ENCODE data around the gene PRR30. TPM values are rescaled to one million over a fixed set of nuclear protein-coding genes. Genes with fewer than 3 reads are reported as not detected.

The PRR30 gene
- total RNA-seq, 1 donor from 2014 or later: not detected

DNA sequence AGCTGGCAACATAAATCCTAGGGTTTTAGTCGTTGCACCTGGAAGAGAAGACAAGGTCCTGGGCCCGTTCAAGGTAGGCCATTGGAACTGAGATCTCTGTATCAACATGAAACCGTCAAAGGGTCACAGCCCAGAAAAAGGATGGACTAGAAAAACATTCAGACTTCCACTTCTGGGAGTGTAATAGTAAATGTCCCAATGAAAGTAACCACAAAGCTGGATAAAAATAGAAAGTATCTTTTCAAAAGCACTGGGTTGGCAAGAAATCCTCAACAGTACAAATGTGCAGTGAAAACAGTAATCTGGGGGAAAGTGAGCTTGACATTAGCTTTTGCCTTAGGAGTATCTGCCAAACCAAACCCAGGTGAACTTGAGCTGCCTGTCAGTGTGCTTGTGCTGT is 33.2 kb downstream of the PRR30 start:
- no peak for DNase-seq (ENCODE audit: low read depth)
- TF ChIP-seq, protein P1, sequence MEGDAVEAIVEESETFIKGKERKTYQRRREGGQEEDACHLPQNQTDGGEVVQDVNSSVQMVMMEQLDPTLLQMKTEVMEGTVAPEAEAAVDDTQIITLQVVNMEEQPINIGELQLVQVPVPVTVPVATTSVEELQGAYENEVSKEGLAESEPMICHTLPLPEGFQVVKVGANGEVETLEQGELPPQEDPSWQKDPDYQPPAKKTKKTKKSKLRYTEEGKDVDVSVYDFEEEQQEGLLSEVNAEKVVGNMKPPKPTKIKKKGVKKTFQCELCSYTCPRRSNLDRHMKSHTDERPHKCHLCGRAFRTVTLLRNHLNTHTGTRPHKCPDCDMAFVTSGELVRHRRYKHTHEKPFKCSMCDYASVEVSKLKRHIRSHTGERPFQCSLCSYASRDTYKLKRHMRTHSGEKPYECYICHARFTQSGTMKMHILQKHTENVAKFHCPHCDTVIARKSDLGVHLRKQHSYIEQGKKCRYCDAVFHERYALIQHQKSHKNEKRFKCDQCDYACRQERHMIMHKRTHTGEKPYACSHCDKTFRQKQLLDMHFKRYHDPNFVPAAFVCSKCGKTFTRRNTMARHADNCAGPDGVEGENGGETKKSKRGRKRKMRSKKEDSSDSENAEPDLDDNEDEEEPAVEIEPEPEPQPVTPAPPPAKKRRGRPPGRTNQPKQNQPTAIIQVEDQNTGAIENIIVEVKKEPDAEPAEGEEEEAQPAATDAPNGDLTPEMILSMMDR (conservative IDR thresholded peaks at IDR 0.05; ENCODE audit: low read depth, low read length): no peak
- H3K4me3 ChIP-seq (ENCODE audit: low read depth, low read length): no peak overlapping the region

DNA sequence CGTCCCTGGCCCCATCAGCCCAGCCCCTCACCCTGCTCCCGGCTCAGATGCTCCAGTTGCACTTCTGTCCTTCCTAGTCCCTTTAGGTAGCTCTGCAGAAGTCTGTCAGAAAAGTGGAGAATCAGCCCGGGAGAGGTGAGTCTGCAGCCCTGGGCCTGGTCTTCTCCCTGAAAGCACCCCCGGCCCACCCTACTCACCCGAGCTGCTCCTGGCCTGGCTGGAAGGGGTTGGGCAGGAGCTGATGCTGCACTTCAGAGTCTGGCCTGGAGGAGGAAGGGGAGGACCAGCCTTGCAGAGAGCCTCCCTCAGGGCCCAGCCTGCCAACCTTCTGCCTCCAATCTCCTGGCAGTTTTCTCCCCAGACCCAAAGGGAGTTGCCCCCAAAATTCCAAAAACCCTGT is 36.9 kb downstream of the PRR30 start:
- no peak overlapping the region for H3K4me3 ChIP-seq (ENCODE audit: low read depth, low read length)
- no peak for DNase-seq (ENCODE audit: low read depth)
- TF ChIP-seq, protein P1 (conservative IDR thresholded peaks at IDR 0.05; ENCODE audit: low read depth, low read length): no peak

DNA sequence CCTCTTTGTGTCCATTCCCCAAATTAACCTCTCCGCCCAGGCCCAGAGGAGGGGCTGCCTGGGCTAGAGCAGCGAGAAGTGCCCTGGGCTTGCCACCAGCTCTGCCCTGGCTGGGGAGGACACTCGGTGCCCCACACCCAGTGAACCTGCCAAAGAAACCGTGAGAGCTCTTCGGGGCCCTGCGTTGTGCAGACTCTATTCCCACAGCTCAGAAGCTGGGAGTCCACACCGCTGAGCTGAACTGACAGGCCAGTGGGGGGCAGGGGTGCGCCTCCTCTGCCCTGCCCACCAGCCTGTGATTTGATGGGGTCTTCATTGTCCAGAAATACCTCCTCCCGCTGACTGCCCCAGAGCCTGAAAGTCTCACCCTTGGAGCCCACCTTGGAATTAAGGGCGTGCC is 39.2 kb downstream of the PRR30 start:
- no peak for DNase-seq (ENCODE audit: low read depth)
- TF ChIP-seq, protein P1 (conservative IDR thresholded peaks at IDR 0.05; ENCODE audit: low read depth, low read length): no peak
- H3K4me3 ChIP-seq (ENCODE audit: low read depth, low read length): no peak overlapping the region

DNA sequence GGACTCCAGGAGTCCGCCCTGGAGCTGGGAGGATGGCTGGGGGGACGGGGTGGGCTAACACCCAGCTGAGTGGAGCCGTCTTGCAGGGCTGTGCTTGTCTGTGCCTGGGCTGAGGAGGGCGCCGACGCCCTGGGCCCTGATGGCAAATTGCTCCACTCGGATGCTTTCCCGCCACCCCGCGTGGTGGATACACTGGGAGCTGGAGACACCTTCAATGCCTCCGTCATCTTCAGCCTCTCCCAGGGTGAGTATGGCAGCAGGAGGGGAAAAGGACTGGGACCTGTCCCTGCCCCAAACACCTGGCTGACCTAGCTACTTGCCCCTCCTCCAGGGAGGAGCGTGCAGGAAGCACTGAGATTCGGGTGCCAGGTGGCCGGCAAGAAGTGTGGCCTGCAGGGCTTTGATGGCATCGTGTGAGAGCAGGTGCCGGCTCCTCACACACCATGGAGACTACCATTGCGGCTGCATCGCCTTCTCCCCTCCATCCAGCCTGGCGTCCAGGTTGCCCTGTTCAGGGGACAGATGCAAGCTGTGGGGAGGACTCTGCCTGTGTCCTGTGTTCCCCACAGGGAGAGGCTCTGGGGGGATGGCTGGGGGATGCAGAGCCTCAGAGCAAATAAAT is 39.8 kb downstream of the PRR30 start:
- TF ChIP-seq, protein P1 (conservative IDR thresholded peaks at IDR 0.05; ENCODE audit: low read depth, low read length): no peak
- no peak overlapping the region for H3K4me3 ChIP-seq (ENCODE audit: low read depth, low read length)
- no peak for DNase-seq (ENCODE audit: low read depth)

DNA sequence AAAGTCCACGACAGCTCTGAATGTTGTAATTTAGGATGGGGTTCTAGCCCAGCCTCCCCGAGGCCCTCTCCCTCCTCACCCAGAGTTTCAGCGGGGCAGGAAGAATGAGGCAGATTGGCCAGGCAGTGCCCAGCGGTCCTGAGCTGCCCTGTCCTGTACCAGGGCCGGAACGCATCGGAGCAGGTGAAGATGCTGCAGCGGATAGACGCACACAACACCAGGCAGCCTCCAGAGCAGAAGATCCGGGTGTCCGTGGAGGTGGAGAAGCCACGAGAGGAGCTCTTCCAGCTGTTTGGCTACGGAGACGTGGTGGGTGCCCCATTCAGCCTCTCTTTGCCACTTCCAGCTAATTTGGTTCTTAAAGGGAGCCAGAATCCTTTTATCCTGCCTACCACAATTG is 41.9 kb downstream of the PRR30 start:
- TF ChIP-seq, protein P1 (conservative IDR thresholded peaks at IDR 0.05; ENCODE audit: low read depth, low read length): no peak
- no peak for DNase-seq (ENCODE audit: low read depth)
- H3K4me3 ChIP-seq (ENCODE audit: low read depth, low read length): no peak overlapping the region

DNA sequence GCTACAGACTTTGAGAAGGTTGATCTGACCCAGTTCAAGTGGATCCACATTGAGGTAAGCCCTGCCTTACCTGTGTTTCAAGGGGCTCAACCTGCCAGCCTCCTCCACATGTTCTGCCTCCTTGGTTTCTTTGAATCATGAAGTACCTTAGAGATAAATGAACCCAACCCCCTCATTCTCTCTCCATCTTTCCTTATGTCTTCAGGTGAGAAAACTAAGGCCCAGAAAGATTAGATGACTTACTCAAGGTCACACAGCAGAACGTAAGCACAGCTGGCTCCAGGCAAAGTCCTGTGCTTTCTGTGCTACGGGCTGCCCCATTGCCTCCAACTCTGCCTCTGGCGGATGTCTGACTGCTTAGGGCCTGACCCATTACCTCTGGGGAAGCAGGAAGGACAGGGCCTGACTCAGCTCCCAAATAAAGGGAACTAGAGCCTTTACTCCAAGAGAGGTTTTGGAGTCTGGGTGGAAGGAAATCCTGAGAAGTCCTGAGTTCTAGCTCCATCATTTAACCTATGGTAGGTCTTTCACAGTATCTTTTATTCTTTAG is 42.4 kb downstream of the PRR30 start:
- no peak overlapping the region for H3K4me3 ChIP-seq (ENCODE audit: low read depth, low read length)
- TF ChIP-seq, protein P1 (conservative IDR thresholded peaks at IDR 0.05; ENCODE audit: low read depth, low read length): no peak
- no peak for DNase-seq (ENCODE audit: low read depth)
